ENCODE measurements around the gene CTSD.
"Not testable (repeated sequence)": the region's sequence is repeated elsewhere in the genome, so short reads cannot be mapped to it uniquely, and the experiment has no call there.

Gene CTSD

GRCh38 chr11:1763796-1764661 lies at the start of gene CTSD:
TSS of gene CTSD (minus strand) at chr11:1763927. CDS start at chr11:1763859, 68 bp downstream.
- DNase-seq = peak; percentile 79

GRCh38 chr11:1813356-1813755 lies 49.6 kb upstream of the CTSD start:
- DNase-seq = not testable (repeated sequence)

- DNase-seq = no peak
These were observed 49.1 kb upstream of the CTSD start for GRCh38 chr11:1812801-1813200.

GRCh38 chr11:1812274-1812673 lies 48.5 kb upstream of the CTSD start:
- no peak for DNase-seq

- DNase-seq = no peak
These were observed 47.0 kb upstream of the CTSD start for GRCh38 chr11:1810761-1811160.

- DNase-seq = no peak
These were observed 43.7 kb upstream of the CTSD start for GRCh38 chr11:1807264-1807995.

GRCh38 chr11:1805525-1805924 lies 41.8 kb upstream of the CTSD start:
- no peak for DNase-seq

- not testable (repeated sequence) for DNase-seq
These were observed 40.2 kb upstream of the CTSD start for GRCh38 chr11:1803835-1804519.

GRCh38 chr11:1803246-1803645 lies 39.5 kb upstream of the CTSD start:
- no peak for DNase-seq

GRCh38 chr11:1797391-1798125 lies 33.8 kb upstream of the CTSD start:
- DNase-seq = no peak

- DNase-seq = no peak
These were observed 32.8 kb upstream of the CTSD start for GRCh38 chr11:1796413-1797011.

- DNase-seq = no peak
These were observed 29.4 kb upstream of the CTSD start for GRCh38 chr11:1793081-1793480.

- no peak for DNase-seq
These were observed 28.7 kb upstream of the CTSD start for GRCh38 chr11:1792461-1792860.

GRCh38 chr11:1791912-1792311 lies 28.2 kb upstream of the CTSD start:
- DNase-seq = no peak

GRCh38 chr11:1786466-1786865 lies 22.7 kb upstream of the CTSD start:
- no peak for DNase-seq

GRCh38 chr11:1785749-1786413 lies 22.2 kb upstream of the CTSD start:
- no peak for DNase-seq

GRCh38 chr11:1784761-1785650 lies 21.3 kb upstream of the CTSD start:
- DNase-seq = no peak

GRCh38 chr11:1783725-1784529 lies 20.2 kb upstream of the CTSD start:
- DNase-seq = no peak

- peak; percentile 36 for DNase-seq
These were observed 19.4 kb upstream of the CTSD start for GRCh38 chr11:1782831-1783724.

Data from fibroblast of upper back skin (primary cell).